ENCODE results near the gene PLN.

Gene PLN

DNA sequence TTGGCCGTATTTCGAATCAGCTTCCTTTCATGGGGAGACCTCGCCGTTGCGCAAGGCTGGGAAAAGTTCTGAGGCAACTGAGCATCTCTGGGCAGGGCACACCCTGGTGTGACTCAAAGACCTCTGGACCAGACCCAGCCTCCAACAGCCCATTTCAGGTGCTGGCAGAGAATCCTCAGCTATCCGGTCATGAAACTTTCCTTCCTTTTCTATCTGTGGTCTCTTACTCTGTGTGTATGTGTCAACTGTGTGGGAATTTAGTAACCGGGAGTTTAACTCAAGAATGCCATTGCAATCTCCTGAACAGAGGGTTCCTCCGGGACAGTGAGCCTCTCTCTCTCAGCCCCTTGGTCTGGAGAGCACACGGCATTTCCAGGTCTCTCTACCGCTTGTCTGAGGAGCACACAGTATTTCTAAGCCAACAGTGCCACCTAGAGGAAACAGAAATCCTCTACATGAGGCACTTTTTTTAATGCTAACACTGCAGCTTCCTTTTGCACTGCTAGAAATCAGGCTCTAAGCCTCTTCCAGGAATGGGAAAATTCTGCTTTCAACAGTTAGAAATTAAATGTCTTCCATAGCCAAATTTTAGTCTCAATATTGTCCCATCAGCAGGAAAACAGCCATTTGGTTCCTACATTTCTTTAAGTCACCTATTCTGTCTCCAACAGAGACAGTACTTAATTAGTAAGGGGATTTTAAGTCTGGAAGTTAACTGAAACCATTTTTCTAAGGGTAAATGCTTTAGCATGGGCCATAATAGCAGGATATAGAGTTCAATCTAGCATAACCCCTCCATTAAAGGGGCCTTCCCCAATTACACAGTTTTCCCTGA lies 32.7 kb downstream of the PLN start:
- TF ChIP-seq, protein P1, sequence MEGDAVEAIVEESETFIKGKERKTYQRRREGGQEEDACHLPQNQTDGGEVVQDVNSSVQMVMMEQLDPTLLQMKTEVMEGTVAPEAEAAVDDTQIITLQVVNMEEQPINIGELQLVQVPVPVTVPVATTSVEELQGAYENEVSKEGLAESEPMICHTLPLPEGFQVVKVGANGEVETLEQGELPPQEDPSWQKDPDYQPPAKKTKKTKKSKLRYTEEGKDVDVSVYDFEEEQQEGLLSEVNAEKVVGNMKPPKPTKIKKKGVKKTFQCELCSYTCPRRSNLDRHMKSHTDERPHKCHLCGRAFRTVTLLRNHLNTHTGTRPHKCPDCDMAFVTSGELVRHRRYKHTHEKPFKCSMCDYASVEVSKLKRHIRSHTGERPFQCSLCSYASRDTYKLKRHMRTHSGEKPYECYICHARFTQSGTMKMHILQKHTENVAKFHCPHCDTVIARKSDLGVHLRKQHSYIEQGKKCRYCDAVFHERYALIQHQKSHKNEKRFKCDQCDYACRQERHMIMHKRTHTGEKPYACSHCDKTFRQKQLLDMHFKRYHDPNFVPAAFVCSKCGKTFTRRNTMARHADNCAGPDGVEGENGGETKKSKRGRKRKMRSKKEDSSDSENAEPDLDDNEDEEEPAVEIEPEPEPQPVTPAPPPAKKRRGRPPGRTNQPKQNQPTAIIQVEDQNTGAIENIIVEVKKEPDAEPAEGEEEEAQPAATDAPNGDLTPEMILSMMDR (IDR thresholded peaks at IDR 0.05; ENCODE audit: control insufficient read depth, insufficient read depth, low read depth, low read length, missing control alignments) = peak; percentile 66
- no peak overlapping the region for H3K4me3 ChIP-seq (ENCODE audit: control insufficient read depth, low read depth, low read length)
- DNase-seq (ENCODE audit: low read depth) = peak; percentile 76

DNA sequence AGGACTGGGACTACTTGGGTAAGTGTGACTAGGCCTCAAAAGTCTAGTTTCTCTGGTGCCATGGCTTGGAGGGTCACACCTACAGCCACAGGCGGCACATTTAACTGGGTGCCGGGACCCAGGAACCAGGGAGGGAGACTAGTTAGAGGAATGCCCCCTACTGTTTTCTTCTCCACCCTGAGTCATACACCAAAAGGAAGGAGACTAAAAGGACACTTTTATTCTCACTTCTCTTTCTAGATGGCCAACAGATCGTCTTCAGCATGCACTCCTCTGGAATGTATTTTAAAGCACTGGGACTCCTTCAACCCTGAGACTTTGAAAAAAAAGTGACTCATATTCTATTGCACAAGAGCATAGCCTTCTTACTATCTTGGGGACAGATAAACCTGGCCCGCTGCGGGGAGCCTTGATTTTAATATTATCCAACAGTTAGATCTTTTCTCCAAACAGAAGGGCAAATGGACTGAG lies 33.4 kb downstream of the PLN start:
- H3K4me3 ChIP-seq (ENCODE audit: control insufficient read depth, low read depth, low read length) = no peak overlapping the region
- TF ChIP-seq, protein P1 (IDR thresholded peaks at IDR 0.05; ENCODE audit: control insufficient read depth, insufficient read depth, low read depth, low read length, missing control alignments) = no peak
- no peak for DNase-seq (ENCODE audit: low read depth)

DNA sequence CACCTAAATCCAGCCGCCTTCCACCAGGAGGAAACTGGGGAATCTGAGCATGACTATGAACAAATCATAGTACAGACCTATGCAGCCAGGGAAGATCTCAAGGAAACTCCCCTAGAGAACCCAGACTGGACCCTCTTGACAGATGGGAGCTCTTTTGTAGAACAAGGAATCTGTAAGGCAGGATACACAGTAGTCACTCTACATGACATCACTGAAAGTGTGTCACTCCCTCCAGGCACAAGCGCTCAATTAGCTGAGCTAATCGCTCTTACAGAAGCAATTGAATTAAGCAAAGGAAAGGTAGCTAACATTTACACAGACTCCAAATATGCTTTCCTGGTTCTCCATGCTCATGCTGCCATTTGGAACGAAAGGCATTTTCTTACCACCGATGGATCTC lies 36.8 kb downstream of the PLN start:
- H3K4me3 ChIP-seq (ENCODE audit: control insufficient read depth, low read depth, low read length) = no peak overlapping the region
- TF ChIP-seq, protein P1 (IDR thresholded peaks at IDR 0.05; ENCODE audit: control insufficient read depth, insufficient read depth, low read depth, low read length, missing control alignments) = no peak
- DNase-seq (ENCODE audit: low read depth) = no peak

DNA sequence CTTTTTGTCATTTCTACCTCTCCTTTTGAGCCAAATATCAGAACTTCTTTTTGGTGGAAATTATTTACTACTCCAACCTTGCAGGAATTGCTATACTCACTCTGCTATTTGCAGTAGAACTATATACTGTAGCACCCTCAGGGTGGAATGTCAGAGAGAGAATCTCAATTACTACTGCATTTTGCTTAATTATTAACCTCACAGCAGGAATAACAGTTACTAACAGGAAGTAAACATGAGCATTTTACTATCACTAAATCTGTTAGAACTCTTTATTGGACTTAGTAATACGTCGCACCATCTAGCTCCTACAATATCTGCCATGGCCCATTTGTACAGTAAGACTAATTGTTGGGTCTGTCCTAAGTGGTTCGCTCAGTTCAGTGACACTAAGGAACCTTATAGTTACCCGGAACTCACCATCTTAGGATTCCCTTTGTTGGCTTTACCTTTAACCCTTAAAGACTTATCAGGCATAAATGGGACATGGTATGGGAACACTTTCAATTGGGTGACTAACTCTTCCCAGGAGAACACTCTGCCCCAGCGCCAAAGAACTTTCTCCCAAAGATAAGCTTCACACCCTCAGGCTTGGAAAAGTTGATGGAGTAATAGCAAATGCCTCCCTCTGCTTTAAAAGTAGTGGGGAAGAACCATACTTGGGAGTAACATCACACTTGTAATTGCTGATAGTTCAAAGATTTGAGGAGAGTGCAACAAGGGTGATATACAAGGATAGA lies 38.8 kb downstream of the PLN start:
- no peak for DNase-seq (ENCODE audit: low read depth)
- TF ChIP-seq, protein P1 (IDR thresholded peaks at IDR 0.05; ENCODE audit: control insufficient read depth, insufficient read depth, low read depth, low read length, missing control alignments) = no peak
- H3K4me3 ChIP-seq (ENCODE audit: control insufficient read depth, low read depth, low read length) = no peak overlapping the region

DNA sequence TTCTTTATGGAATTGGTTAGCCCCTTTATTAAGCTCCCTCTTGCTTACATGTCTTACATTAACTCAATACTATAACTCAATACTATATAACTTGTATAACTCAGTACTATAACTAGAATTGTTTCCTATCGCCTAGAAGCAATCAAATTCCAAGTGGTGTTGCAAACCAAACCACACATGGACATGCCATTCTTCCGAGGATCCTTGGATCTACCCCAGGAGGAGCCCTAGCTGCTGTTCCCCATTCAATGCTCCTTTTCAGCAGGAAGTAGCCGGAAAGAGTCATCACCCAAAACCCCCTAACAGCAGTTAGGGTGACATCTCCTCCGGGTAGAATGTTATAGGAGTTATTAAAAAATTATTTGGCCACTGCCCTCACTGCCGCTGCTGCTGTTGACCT lies 40.5 kb downstream of the PLN start:
- no peak overlapping the region for H3K4me3 ChIP-seq (ENCODE audit: control insufficient read depth, low read depth, low read length)
- TF ChIP-seq, protein P1 (IDR thresholded peaks at IDR 0.05; ENCODE audit: control insufficient read depth, insufficient read depth, low read depth, low read length, missing control alignments) = no peak
- DNase-seq (ENCODE audit: low read depth) = no peak

DNA sequence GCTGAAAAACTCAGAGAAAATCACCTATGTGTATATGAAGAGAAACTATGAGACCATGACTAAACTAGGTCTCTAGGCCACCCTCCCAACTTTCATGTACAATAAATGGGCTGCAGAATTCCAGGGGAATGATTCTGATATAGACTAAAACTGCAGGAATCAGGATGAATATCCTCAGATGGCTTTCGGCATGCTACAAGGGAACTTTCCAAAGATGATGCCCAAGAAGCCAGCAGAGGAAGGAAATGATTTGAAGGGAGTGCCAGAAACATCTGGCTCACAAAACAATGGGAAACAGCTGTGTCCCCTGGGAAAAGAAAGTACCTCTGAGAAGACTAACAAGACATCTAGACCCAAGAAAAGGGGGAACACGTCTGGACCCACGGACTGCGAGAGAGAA lies 41.1 kb downstream of the PLN start:
- TF ChIP-seq, protein P1 (IDR thresholded peaks at IDR 0.05; ENCODE audit: control insufficient read depth, insufficient read depth, low read depth, low read length, missing control alignments) = no peak
- DNase-seq (ENCODE audit: low read depth) = no peak
- no peak overlapping the region for H3K4me3 ChIP-seq (ENCODE audit: control insufficient read depth, low read depth, low read length)
